Measurements from ENCODE around the gene EIF2S3. TPM values are rescaled to one million over a fixed set of nuclear protein-coding genes. Genes with fewer than 3 reads are reported as not detected.

EIF2S3 gene
- total and polyA plus RNA-seq, 8 donors = 20.0 to 234 (median 74.6) TPM

GRCh38 chrX:24082447-24082846 is 27.7 kb downstream of the EIF2S3 start:
- Histone ChIP-seq H3K9me3 (no peaks in the 10 kb centered on the region), H3K27ac (no peak overlapping the region), H3K36me3 (peaks cover 0 to 15% (median 10%) of the 10 kb centered on the region in 4 donors), H3K4me3 (no peak overlapping the region), H3K27me3 (no peaks in the 10 kb centered on the region), H3K4me1 (no peaks in the 10 kb centered on the region)
- TF ChIP-seq CTCF (IDR thresholded peaks at IDR 0.05) = no peak
- TF ChIP-seq POLR2AphosphoS5 (IDR thresholded peaks at IDR 0.05) = no peak
- no peak for TF ChIP-seq POLR2A (IDR thresholded peaks at IDR 0.05)
- TF ChIP-seq EP300 (IDR thresholded peaks at IDR 0.05) = no peak
- DNase-seq = no peak
- WGBS, 5 donors = 59 to 90% (median 69%) methylated on average over 2 of the region's 2 CpGs
- intact Hi-C loops (cut with DNase I; ENCODE audit: low total_unique reads) = loop anchor here (10.0 kb wide), 1 partner anchor 152 kb away; no protein-coding TSS in a partner anchor

- H3K36me3 ChIP-seq = no peaks in the 10 kb centered on the region
- TF ChIP-seq POLR2AphosphoS5 (IDR thresholded peaks at IDR 0.05) (no peak), CTCF (IDR thresholded peaks at IDR 0.05) (no peak), POLR2A (IDR thresholded peaks at IDR 0.05) (no peak), EP300 (IDR thresholded peaks at IDR 0.05) (no peak)
- no peaks in the 10 kb centered on the region for H3K4me1 ChIP-seq
- no peaks in the 10 kb centered on the region for H3K27me3 ChIP-seq
- H3K4me3 ChIP-seq = no peak overlapping the region
- no peaks in the 10 kb centered on the region for H3K9me3 ChIP-seq
- H3K27ac ChIP-seq = no peak overlapping the region
- DNase-seq = no peak
- intact Hi-C loops (cut with DNase I; ENCODE audit: low total_unique reads) = loop anchor here (10.0 kb wide), 1 partner anchor 150 kb away; no protein-coding TSS in a partner anchor
- WGBS, 5 donors = 76 to 86% (median 81%) methylated on average over 6 of the region's 6 CpGs
These were observed 30.3 kb downstream of the EIF2S3 start for GRCh38 chrX:24085101-24085500.

- 52 to 62% (median 58%) methylated on average over 4 of the region's 4 CpGs for WGBS, 5 donors
- TF ChIP-seq POLR2A (IDR thresholded peaks at IDR 0.05) = no peak
- H3K36me3 ChIP-seq = no peaks in the 10 kb centered on the region
- intact Hi-C loops (cut with DNase I; ENCODE audit: low total_unique reads) = no loop called here
- no peaks in the 10 kb centered on the region for H3K9me3 ChIP-seq
- peak overlapping the region in 2 of 5 donors; percentile 18 to 42 for H3K27ac ChIP-seq
- DNase-seq = no peak
- H3K4me1 ChIP-seq = no peaks in the 10 kb centered on the region
- H3K27me3 ChIP-seq = no peaks in the 10 kb centered on the region
- no peak overlapping the region for H3K4me3 ChIP-seq
These were observed 35.8 kb downstream of the EIF2S3 start for GRCh38 chrX:24090300-24091200.

- Histone ChIP-seq H3K27me3 (no peaks in the 10 kb centered on the region), H3K27ac (no peak overlapping the region), H3K4me1 (no peaks in the 10 kb centered on the region), H3K36me3 (no peaks in the 10 kb centered on the region), H3K4me3 (no peak overlapping the region), H3K9me3 (no peaks in the 10 kb centered on the region)
- 87 to 97% (median 93%) methylated on average over 10 to 12 of the region's 12 CpGs for WGBS, 5 donors
- no peak for DNase-seq
- intact Hi-C loops (cut with DNase I; ENCODE audit: low total_unique reads) = no loop called here
- TF ChIP-seq CTCF (IDR thresholded peaks at IDR 0.05) (no peak), POLR2AphosphoS5 (IDR thresholded peaks at IDR 0.05) (no peak), POLR2A (IDR thresholded peaks at IDR 0.05) (no peak), EP300 (IDR thresholded peaks at IDR 0.05) (no peak)
These were observed 39.0 kb downstream of the EIF2S3 start for GRCh38 chrX:24093746-24094145.

Data from stomach (tissue), 9 donors.